OCI-LY1 (cell line): ENCODE results near the gene GRK5.

Experiments
- H2AFZ ChIP-seq: fragments of 200-600 bp; sonication (generic), shearing (Covaris generic); 2 replicates; pipeline ENCODE4 v1.6.0; 2014; ENCODE audit warnings: antibody characterized with exemption, mild to moderate bottlenecking, low read length
- H3F3A ChIP-seq: fragments of 200-600 bp; sonication (generic), shearing (Covaris generic); 2 replicates; pipeline ENCODE4 v1.6.0; 2014; ENCODE audit warnings: mild to moderate bottlenecking, antibody characterized with exemption, low read length, moderate library complexity; ENCODE audit not compliant: insufficient read depth
- H3K27ac ChIP-seq: fragments of 200-600 bp; sonication (generic); 2 replicates; pipeline ENCODE4 v1.5.1; 2014; ENCODE audit warnings: low read length, mixed run types, mild to moderate bottlenecking, low read depth; ENCODE audit not compliant: poor library complexity, severe bottlenecking
- H3K27me3 ChIP-seq: fragments of 200-600 bp; sonication (generic); 2 replicates; pipeline ENCODE4 v1.6.0; 2014; ENCODE audit warnings: antibody characterized with exemption, mild to moderate bottlenecking, low read length, moderate library complexity; ENCODE audit not compliant: insufficient read depth
- H3K36me3 ChIP-seq: fragments of 200-600 bp; sonication (generic); 2 replicates; pipeline ENCODE4 v1.6.1; 2014; ENCODE audit warnings: mild to moderate bottlenecking, antibody characterized with exemption, low read length, moderate library complexity, mixed read lengths; ENCODE audit not compliant: insufficient read depth
- H3K4me1 ChIP-seq: fragments of 200-600 bp; sonication (generic); 2 replicates; pipeline ENCODE4 v1.5.1; 2014; ENCODE audit warnings: mild to moderate bottlenecking, low read length, moderate library complexity; ENCODE audit not compliant: insufficient read depth, severe bottlenecking
- H3K4me2 ChIP-seq: fragments of 200-600 bp; sonication (generic), shearing (Covaris generic); 2 replicates; pipeline ENCODE4 v1.6.1; 2014; ENCODE audit warnings: low read length
- H3K4me3 ChIP-seq: fragments of 200-600 bp; sonication (generic); 2 replicates; pipeline ENCODE4 v1.5.1; 2014; ENCODE audit warnings: low read length, low read depth, mild to moderate bottlenecking, mixed read lengths; ENCODE audit not compliant: poor library complexity, severe bottlenecking
- H3K79me2 ChIP-seq: fragments of 200-600 bp; shearing (Covaris generic); 2 replicates; pipeline ENCODE4 v1.6.1; 2016; ENCODE audit warnings: mixed run types, low read length, mixed read lengths; ENCODE audit not compliant: insufficient read depth
- H3K9ac ChIP-seq: fragments of 200-600 bp; sonication (generic), shearing (Covaris generic); 2 replicates; pipeline ENCODE4 v1.6.1; 2014; ENCODE audit warnings: mild to moderate bottlenecking, low read length, mixed read lengths
- H3K9me2 ChIP-seq: fragments of 200-600 bp; sonication (generic), shearing (Covaris generic); 2 replicates; pipeline ENCODE4 v1.6.1; 2014; ENCODE audit warnings: low read depth, mild to moderate bottlenecking, low read length, mixed read lengths
- H3K9me3 ChIP-seq: fragments of 200-600 bp; shearing (Covaris generic); 2 replicates; pipeline ENCODE4 v1.6.1; 2014; ENCODE audit warnings: low read length, mixed read lengths
- H4K20me1 ChIP-seq: fragments of 200-600 bp; sonication (generic), shearing (Covaris generic); 2 replicates; pipeline ENCODE4 v1.6.0; 2016; ENCODE audit warnings: mild to moderate bottlenecking, low read length; ENCODE audit not compliant: insufficient read depth
- EZH2 ChIP-seq: fragments of 200-600 bp; sonication (generic), shearing (Covaris generic); IDR thresholded peaks from 2 replicates; pipeline ENCODE4 v1.8.0; 2017; ENCODE audit warnings: borderline replicate concordance, mixed run types, mild to moderate bottlenecking, antibody characterized with exemption, low read length, moderate library complexity, mixed read lengths
- TF ChIP-seq, protein P1 (sequence below): fragments of 200-600 bp; sonication (generic), shearing (Covaris generic); IDR thresholded peaks from 2 replicates; pipeline ENCODE4 v1.5.1; 2017; ENCODE audit warnings: mild to moderate bottlenecking, antibody characterized with exemption, low read length, moderate library complexity, mixed read lengths

The GRK5 gene

DNA sequence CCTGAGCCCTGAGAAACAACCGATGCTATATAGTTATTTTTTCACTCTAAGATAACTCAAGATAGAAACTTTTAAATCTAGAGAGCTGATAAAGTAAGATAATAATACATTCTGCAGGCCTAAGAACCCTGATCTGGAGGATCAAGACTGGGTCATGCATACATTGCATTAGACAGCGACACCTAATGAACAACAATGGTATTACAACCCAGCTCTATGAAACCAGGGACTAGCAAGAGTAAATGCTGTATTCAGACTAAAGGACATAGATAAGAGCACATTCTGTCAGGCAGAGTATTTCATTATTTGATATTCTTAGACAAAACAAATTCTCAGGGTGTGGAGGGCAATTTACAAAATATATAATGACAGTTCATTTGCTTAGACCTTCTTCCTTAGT is 148.6 kb downstream of the GRK5 start:
- H3K36me3 ChIP-seq: no peaks in the 10 kb centered on the region; the same call in 1 of the 2 replicates
- H3K79me2 ChIP-seq: no peaks in the 10 kb centered on the region

DNA sequence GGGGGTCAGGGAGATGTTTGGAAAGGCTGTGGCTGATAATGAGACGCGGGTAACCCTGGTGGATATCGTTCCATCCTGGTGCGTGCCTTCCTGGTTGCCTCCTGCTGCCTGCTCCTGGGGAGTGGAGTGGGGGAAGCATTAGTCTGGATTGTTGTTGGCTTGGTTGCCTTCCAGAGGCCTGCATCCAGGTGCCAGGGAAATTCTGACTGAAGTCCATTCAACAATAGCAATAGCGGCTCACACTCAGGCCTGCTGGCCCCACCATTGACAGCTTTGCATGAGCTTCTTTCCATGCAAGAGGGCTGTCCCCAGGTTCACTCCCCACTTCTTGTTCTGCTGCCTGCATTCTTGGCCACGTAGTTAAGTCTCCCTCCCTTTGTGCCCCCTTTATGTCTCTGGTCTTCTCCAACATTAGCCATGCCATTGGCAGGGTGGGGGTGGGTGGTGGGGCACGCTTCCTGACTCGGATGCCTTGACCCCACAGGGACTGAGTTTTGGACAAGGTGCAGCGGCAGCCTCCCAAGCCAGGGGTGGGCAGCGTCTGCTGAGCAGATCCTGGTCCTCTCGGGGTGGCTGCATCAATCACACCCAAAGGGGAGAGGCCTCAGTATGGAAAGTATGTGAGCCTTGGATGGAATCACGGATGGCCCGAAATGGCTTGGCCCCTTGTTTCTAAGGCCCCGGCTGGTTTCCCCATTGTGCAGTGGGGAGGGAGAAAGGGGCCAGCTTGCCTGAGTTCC is 150.2 kb downstream of the GRK5 start:
- TF ChIP-seq, protein P1, sequence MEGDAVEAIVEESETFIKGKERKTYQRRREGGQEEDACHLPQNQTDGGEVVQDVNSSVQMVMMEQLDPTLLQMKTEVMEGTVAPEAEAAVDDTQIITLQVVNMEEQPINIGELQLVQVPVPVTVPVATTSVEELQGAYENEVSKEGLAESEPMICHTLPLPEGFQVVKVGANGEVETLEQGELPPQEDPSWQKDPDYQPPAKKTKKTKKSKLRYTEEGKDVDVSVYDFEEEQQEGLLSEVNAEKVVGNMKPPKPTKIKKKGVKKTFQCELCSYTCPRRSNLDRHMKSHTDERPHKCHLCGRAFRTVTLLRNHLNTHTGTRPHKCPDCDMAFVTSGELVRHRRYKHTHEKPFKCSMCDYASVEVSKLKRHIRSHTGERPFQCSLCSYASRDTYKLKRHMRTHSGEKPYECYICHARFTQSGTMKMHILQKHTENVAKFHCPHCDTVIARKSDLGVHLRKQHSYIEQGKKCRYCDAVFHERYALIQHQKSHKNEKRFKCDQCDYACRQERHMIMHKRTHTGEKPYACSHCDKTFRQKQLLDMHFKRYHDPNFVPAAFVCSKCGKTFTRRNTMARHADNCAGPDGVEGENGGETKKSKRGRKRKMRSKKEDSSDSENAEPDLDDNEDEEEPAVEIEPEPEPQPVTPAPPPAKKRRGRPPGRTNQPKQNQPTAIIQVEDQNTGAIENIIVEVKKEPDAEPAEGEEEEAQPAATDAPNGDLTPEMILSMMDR: no peak
- no peak for TF ChIP-seq EZH2
- H3K9me2 ChIP-seq: no peaks in the 10 kb centered on the region

More for the DNA sequence above, 148.6 kb downstream of the GRK5 start:
- H2AFZ ChIP-seq: no peak overlapping the region
- no peak overlapping the region for H3K9ac ChIP-seq
- H3K27ac ChIP-seq: no peak overlapping the region
- no peaks in the 10 kb centered on the region for H4K20me1 ChIP-seq
- TF ChIP-seq, protein P1: peak; percentile 41; the same call in 1 of the 2 replicates
- TF ChIP-seq EZH2: no peak
- no peak overlapping the region for H3K4me2 ChIP-seq
- peaks cover 11% of the 10 kb centered on the region for H3K9me3 ChIP-seq
- H3K4me3 ChIP-seq: no peak overlapping the region
- no peaks in the 10 kb centered on the region for H3K4me1 ChIP-seq
- H3K27me3 ChIP-seq: no peaks in the 10 kb centered on the region; the same call in 1 of the 2 replicates
- H3F3A ChIP-seq: no peaks in the 10 kb centered on the region
- H3K9me2 ChIP-seq: no peaks in the 10 kb centered on the region

DNA sequence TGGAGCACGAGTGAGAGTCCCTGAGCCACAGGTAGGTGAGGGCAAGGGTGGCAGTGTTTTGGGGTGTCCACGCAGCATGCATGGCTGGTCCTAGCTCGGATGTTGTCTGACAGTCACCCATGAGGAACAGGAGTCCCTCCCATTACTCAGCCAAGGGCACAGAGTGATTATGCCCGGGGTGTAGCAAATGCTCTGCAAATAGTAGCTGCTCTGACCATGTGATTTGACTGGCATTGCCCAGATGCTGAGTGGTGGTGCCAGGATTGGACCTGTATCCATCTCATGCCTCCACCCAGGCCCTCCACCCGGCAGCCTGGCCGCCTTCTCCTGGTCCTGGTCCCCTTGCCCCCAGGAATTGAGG is 150.8 kb downstream of the GRK5 start:
- no peaks in the 10 kb centered on the region for H3K4me1 ChIP-seq
- H3K27ac ChIP-seq: no peak overlapping the region
- no peaks in the 10 kb centered on the region; the same call in 1 of the 2 replicates for H3K27me3 ChIP-seq
- H3K36me3 ChIP-seq: no peaks in the 10 kb centered on the region
- no peak for TF ChIP-seq EZH2
- TF ChIP-seq, protein P1: no peak
- no peaks in the 10 kb centered on the region for H3K9me2 ChIP-seq
- H4K20me1 ChIP-seq: no peaks in the 10 kb centered on the region
- peaks cover 10% of the 10 kb centered on the region for H3K9me3 ChIP-seq
- no peak overlapping the region for H3K9ac ChIP-seq
- H2AFZ ChIP-seq: no peak overlapping the region
- H3K4me2 ChIP-seq: no peak overlapping the region
- H3K79me2 ChIP-seq: no peaks in the 10 kb centered on the region
- H3K4me3 ChIP-seq: no peak overlapping the region
- no peaks in the 10 kb centered on the region for H3F3A ChIP-seq

More for the DNA sequence above, 150.2 kb downstream of the GRK5 start:
- Histone ChIP-seq H2AFZ (no peak overlapping the region), H3K36me3 (no peaks in the 10 kb centered on the region), H3K4me2 (no peak overlapping the region), H3K9ac (no peak overlapping the region), H3K79me2 (no peaks in the 10 kb centered on the region), H3K27ac (no peak overlapping the region), H3K4me3 (no peak overlapping the region), H3K4me1 (no peaks in the 10 kb centered on the region), H3F3A (no peaks in the 10 kb centered on the region), H4K20me1 (no peaks in the 10 kb centered on the region), H3K27me3 (no peaks in the 10 kb centered on the region; the same call in 1 of the 2 replicates), H3K9me3 (peaks cover 10% of the 10 kb centered on the region)
